HEK293T (cell line): Measurements from ENCODE around the gene ASXL1.

Source experiments
- CTCF ChIA-PET: fragments of 350-600 bp; formaldehyde crosslinking; extraction: SDS; loops from one replicate; lab custom pipeline; 2021; ENCODE audit warnings: antibody characterized with exemption, inconsistent platforms; lab: Yijun Ruan, JAX
- POLR2A ChIA-PET: fragments of 350-600 bp; formaldehyde crosslinking; extraction: SDS; loops from one replicate; lab custom pipeline; 2020; ENCODE audit warnings: antibody characterized with exemption, inconsistent platforms; lab: Yijun Ruan, JAX
- DNase-seq: peaks from one replicate; pipeline ENCODE4 v3.0.0; 2012; ENCODE audit warnings: mixed read lengths; ENCODE audit errors: extremely low spot score
- ARNT ChIP-seq: fragments of 450-650 bp; IDR thresholded peaks from 2 replicates; pipeline ENCODE4 v1.6.1; 2017; ENCODE audit warnings: mild to moderate bottlenecking
- BHLHE40 ChIP-seq: fragments of 450-650 bp; IDR thresholded peaks from 2 replicates; pipeline ENCODE4 v1.6.1; 2016; ENCODE audit warnings: mild to moderate bottlenecking, moderate library complexity, borderline replicate concordance
- CTBP1 ChIP-seq: fragments of 450-650 bp; IDR thresholded peaks from 2 replicates; pipeline ENCODE4 v1.6.1; 2016; ENCODE audit warnings: borderline replicate concordance
- ELF4 ChIP-seq: fragments of 450-650 bp; IDR thresholded peaks from 2 replicates; pipeline ENCODE4 v1.6.1; 2017; ENCODE audit warnings: antibody characterized with exemption
- FOXM1 ChIP-seq: fragments of 450-650 bp; IDR thresholded peaks from 2 replicates; pipeline ENCODE4 v1.6.1; 2017; ENCODE audit warnings: mild to moderate bottlenecking, borderline replicate concordance
- HDGF ChIP-seq: fragments of 450-650 bp; IDR thresholded peaks from 2 replicates; pipeline ENCODE4 v1.6.1; 2017; ENCODE audit warnings: antibody characterized with exemption, borderline replicate concordance
- L3MBTL2 ChIP-seq: fragments of 450-650 bp; conservative IDR thresholded peaks from 2 replicates; pipeline ENCODE4 v1.6.1; 2016; ENCODE audit warnings: mild to moderate bottlenecking
- LEF1 ChIP-seq: fragments of 450-650 bp; IDR thresholded peaks from 2 replicates; pipeline ENCODE4 v1.6.1; 2017; ENCODE audit warnings: mild to moderate bottlenecking, borderline replicate concordance
- NFRKB ChIP-seq: fragments of 450-650 bp; IDR thresholded peaks from 2 replicates; pipeline ENCODE4 v1.6.1; 2016; ENCODE audit warnings: mild to moderate bottlenecking, moderate library complexity
- SP1 ChIP-seq: fragments of 450-650 bp; IDR thresholded peaks from 2 replicates; pipeline ENCODE4 v1.6.1; 2017
- TF ChIP-seq, protein P1 (sequence below): fragments of 450-650 bp; IDR thresholded peaks from 2 replicates; pipeline ENCODE4 v1.6.1; 2016

Gene ASXL1

GRCh38 chr20:32487381-32487780, 129.2 kb downstream of the ASXL1 start:
- DNase-seq = no peak
- CTCF ChIA-PET = no interaction called here
- TF ChIP-seq LEF1 (no peak), SP1 (no peak), HDGF (no peak)
- TF ChIP-seq, protein P1, sequence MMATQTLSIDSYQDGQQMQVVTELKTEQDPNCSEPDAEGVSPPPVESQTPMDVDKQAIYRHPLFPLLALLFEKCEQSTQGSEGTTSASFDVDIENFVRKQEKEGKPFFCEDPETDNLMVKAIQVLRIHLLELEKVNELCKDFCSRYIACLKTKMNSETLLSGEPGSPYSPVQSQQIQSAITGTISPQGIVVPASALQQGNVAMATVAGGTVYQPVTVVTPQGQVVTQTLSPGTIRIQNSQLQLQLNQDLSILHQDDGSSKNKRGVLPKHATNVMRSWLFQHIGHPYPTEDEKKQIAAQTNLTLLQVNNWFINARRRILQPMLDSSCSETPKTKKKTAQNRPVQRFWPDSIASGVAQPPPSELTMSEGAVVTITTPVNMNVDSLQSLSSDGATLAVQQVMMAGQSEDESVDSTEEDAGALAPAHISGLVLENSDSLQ = no peak
- POLR2A ChIA-PET = no interaction called here

DNA sequence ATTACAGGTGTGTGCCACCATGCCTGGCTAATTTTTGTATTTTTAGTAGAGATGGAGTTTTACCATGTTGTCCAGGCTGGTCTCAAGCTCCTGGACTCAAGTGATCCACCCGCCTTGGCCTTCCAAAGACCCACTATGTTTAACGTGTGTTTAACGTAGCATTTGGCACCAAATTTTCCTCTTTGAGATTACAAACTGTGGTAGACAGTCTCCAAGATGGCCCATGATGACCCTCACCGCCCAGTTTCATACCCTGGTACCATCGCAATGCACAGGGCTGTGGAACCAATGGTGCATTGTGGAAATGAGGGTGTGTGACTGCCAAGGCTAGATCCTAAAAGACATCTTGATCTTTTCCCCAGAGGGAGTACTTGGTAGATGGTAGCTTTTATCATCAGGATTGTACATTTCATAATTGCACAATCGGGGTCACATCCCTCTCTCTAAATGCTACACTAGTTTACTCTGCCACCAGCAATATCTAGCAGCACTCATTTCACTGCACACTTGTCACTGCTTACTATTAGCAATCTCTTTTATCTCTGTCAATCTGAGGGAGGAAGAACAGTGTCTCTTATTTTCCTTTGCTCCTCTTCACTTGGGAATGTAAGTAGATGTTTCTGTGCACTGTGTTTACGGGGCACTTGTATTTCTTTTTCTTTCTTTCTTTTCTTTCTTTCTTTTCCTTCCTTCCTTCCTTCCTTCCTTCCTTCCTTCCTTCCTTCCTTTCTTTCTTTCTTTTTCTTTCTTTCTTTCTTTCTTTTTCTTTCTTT, 130.1 kb downstream of the ASXL1 start:
- POLR2A ChIA-PET = no interaction called here
- no peak for DNase-seq
- TF ChIP-seq L3MBTL2 (no peak), BHLHE40 (no peak), SP1 (no peak), NFRKB (no peak), ELF4 (no peak), FOXM1 (no peak), ARNT (no peak), CTBP1 (no peak)
- TF ChIP-seq, protein P1 = no peak
- CTCF ChIA-PET = no interaction called here
